MM.1S (cell line): ENCODE data around the gene CHID1.

Experiments
- CTCF ChIP-seq: fragments of 300-600 bp; sonication (generic); IDR thresholded peaks from 2 replicates; pipeline ENCODE4 v1.5.1; 2016; ENCODE audit warnings: antibody characterized with exemption, low read length, mixed read lengths
- EZH2 ChIP-seq: fragments of 300-600 bp; sonication (generic); optimal IDR thresholded peaks from 2 replicates; pipeline ENCODE3; 2017; ENCODE audit warnings: low read depth, mild to moderate bottlenecking, antibody characterized with exemption, low read length, mixed read lengths
- EZH2phosphoT487 ChIP-seq: fragments of 300-600 bp; sonication (generic); IDR thresholded peaks from 2 replicates; pipeline ENCODE4 v1.6.1; 2018; ENCODE audit warnings: antibody characterized with exemption, low read length

- TF ChIP-seq CTCF: no peak
- no peak for TF ChIP-seq EZH2
- no peak for TF ChIP-seq EZH2phosphoT487
These were observed 39.1 kb downstream of the CHID1 start for GRCh38 chr11:871472-871871.
